Measurements from ENCODE around the gene TAS1R2. TPM values are rescaled to one million over a fixed set of nuclear protein-coding genes. Genes with fewer than 3 reads are reported as not detected.

The TAS1R2 gene
- total and polyA plus RNA-seq, 9 of the 15 experiments (the other 6 are each of a cell fraction or from before 2014, with no cell fraction given) = not detected

- peak; percentile 99 for FAIRE-seq
- H3K9me1 ChIP-seq (ENCODE audit: control insufficient read depth, insufficient read depth, low read length) = no peaks in the 10 kb centered on the region
- WGBS (ENCODE audit: insufficient coverage, low coverage, missing lambda C conversion rate) = under 1% methylated on average over 54 of the region's 55 CpGs
- peaks cover 11% of the 10 kb centered on the region; the same call in 1 of the 3 replicates for H3K79me2 ChIP-seq (ENCODE audit: control insufficient read depth, insufficient read depth, low read length)
- H3K27me3 ChIP-seq (ENCODE audit: control insufficient read depth in 2 of 2, insufficient read depth in 2 of 2, low read length in 2 of 2) = no peaks in the 10 kb centered on the region
- BruUV-seq (replicated peaks) = no TSS peak
- peaks cover 30% of the 10 kb centered on the region in 2 experiments for H3K4me1 ChIP-seq (replicated peaks in 1 of 2; ENCODE audit: control insufficient read depth in 2 of 2, insufficient read depth in 2 of 2, low read length in 2 of 2)
- H3K9ac ChIP-seq (ENCODE audit: insufficient read depth in 1 of 2, low read depth in 2 of 2, low read length in 2 of 2) = peak within 1 kb of the TSS; percentile 89
- 0 out of 3 replicates have a peak, but pooled peaks cover under 1% of the 10 kb centered on the region for H3K36me3 ChIP-seq (ENCODE audit: control insufficient read depth, insufficient read depth, low read length)
- peak; percentile 98 to 100 (median 98) for DNase-seq (ENCODE audit: extremely low read depth in 1 of 4, low spot score in 3 of 4)
- in situ Hi-C loops (cut with MboI) = loop anchor here (10.0 kb wide), 1 partner anchor 322 kb away; no protein-coding TSS in a partner anchor
- H4K20me1 ChIP-seq (replicated peaks; ENCODE audit: control insufficient read depth, insufficient read depth, low read length) = 0 out of 2 replicates have a peak, but pooled peaks cover 4% of the 10 kb centered on the region
- H3K9me3 ChIP-seq (replicated peaks; ENCODE audit: control insufficient read depth, insufficient read depth, low read depth, low read length) = no peaks in the 10 kb centered on the region
- CTCF ChIA-PET (ENCODE audit: low intra/inter-chr PET ratio) = interaction anchor here (0.7 to 1.9 kb wide), 2 partner anchors 10 to 18 kb away, joined by 3 to 7 read pairs; no protein-coding TSS in a partner anchor
- peak within 1 kb of the TSS; percentile 99 for H2AFZ ChIP-seq (ENCODE audit: low read depth, low read length)
- H3K4me2 ChIP-seq (ENCODE audit: insufficient read depth, low read length) = peak within 1 kb of the TSS; percentile 80
- POLR2A ChIA-PET = interaction anchor here (0.5 to 1.9 kb wide), 10 partner anchors 9 to 758 kb away, joined by 3 to 13 read pairs (median 3); partner anchors contain the start of genes EMC1 and MRTO4
- peak within 1 kb of the TSS; percentile 77 for H3K4me3 ChIP-seq
- intact Hi-C loops (cut with micrococcal nuclease) = loop anchor here (10.0 kb wide), 1 partner anchor 752 kb away; no protein-coding TSS in a partner anchor
- peak; percentile 96 for ATAC-seq
- peak within 1 kb of the TSS; percentile 92 for H3K27ac ChIP-seq (ENCODE audit: extremely low read depth, low read depth, low read length)
- TF ChIP-seq BCLAF1 (IDR thresholded peaks at IDR 0.05; ENCODE audit: borderline replicate concordance in 1 of 2, control insufficient read depth in 1 of 2, low read depth in 2 of 2, low read length in 1 of 2) = peak in 1 of 2 experiments; percentile 99; a peak in 2 of 4 replicates
- TF ChIP-seq KDM1A (IDR thresholded peaks at IDR 0.05) = no peak
- TF ChIP-seq FOXM1 (IDR thresholded peaks at IDR 0.05; ENCODE audit: low read depth) = 0 out of 2 replicates have a peak, but pooled peaks have one; percentile 27
- TF ChIP-seq FOXM1 (CRISPR knock-in tag; IDR thresholded peaks at IDR 0.05; ENCODE audit: low read depth) = no peak
- TF ChIP-seq ZNF124 (CRISPR knock-in tag; IDR thresholded peaks at IDR 0.05) = no peak
- TF ChIP-seq BCOR (IDR thresholded peaks at IDR 0.05) = peak; percentile 33
- no peak for TF ChIP-seq ZNF57 (CRISPR knock-in tag; IDR thresholded peaks at IDR 0.05)
- no peak for TF ChIP-seq ZNF184 (CRISPR knock-in tag; IDR thresholded peaks at IDR 0.05)
- peak; percentile 78; the same call in 1 of the 2 replicates for TF ChIP-seq ZNF830 (CRISPR knock-in tag; IDR thresholded peaks at IDR 0.05)
- TF ChIP-seq L3MBTL2 (IDR thresholded peaks at IDR 0.05) = peak; percentile 99
- TF ChIP-seq RBM17 (IDR thresholded peaks at IDR 0.05; ENCODE audit: borderline replicate concordance, low read depth, low read length) = no peak
- TF ChIP-seq BRD4 (IDR thresholded peaks at IDR 0.05) = no peak
- peak; percentile 76; the same call in 1 of the 2 replicates for TF ChIP-seq ZNF766 (CRISPR knock-in tag; conservative IDR thresholded peaks at IDR 0.05)
- peak; percentile 93 for TF ChIP-seq PHF21A (IDR thresholded peaks at IDR 0.05; ENCODE audit: borderline replicate concordance, low read depth)
- TF ChIP-seq LEF1 (IDR thresholded peaks at IDR 0.05) = no peak
- peak; percentile 53; the same call in 1 of the 2 replicates for TF ChIP-seq ZBTB9 (CRISPR knock-in tag; IDR thresholded peaks at IDR 0.05)
- TF ChIP-seq ZNF511 (CRISPR knock-in tag; IDR thresholded peaks at IDR 0.05) = peak; percentile 82; the same call in 1 of the 2 replicates
- TF ChIP-seq ZBTB17 (CRISPR knock-in tag; IDR thresholded peaks at IDR 0.05) = 0 out of 2 replicates have a peak, but pooled peaks have one; percentile 20
These were observed 43.2 kb upstream of the TAS1R2 start, which contains the start of gene ALDH4A1 for GRCh38 chr1:18902523-18903290. Gene ALDH4A1, minus strand, starts transcription at chr1:18902555. Its CDS starts 32 bp downstream, at chr1:18902523.
